Colonic mucosa (tissue), 4 donors: ENCODE measurements around the gene TPST2. TPM values are rescaled to one million over a fixed set of nuclear protein-coding genes. Genes with fewer than 3 reads are reported as not detected.

ENCODE experiments used
- DNase-seq: peaks from one replicate; pipeline ENCODE4 v3.0.0-alpha.2; 2020
- H3K27ac ChIP-seq: fragments of 200-600 bp; one replicate; pipeline ENCODE4 v1.8.0; 2021
- H3K27me3 ChIP-seq: fragments of 200-600 bp; one replicate; pipeline ENCODE4 v1.8.0; 2021
- H3K36me3 ChIP-seq: fragments of 200-600 bp; one replicate; pipeline ENCODE4 v1.8.0; 2021
- H3K4me1 ChIP-seq: fragments of 200-600 bp; one replicate; pipeline ENCODE4 v1.8.0; 2021; ENCODE audit warnings: mild to moderate bottlenecking
- H3K4me3 ChIP-seq: fragments of 200-600 bp; one replicate; pipeline ENCODE4 v1.8.0; 2021
- H3K9ac ChIP-seq, 2 donors: one replicate each; pipeline ENCODE4 v1.7.0; 2013; ENCODE audit warnings: control low read depth in 2 of 2, low read depth in 2 of 2, low read length in 2 of 2
- H3K9me3 ChIP-seq: fragments of 200-600 bp; one replicate; pipeline ENCODE4 v1.8.0; 2021
- CTCF ChIP-seq: fragments of 200-600 bp; IDR thresholded peaks from one replicate; pipeline ENCODE4 v1.8.0; 2022; ENCODE audit warnings: antibody characterized with exemption, mild to moderate bottlenecking
- intact Hi-C: fragments of 100-400 bp; cut with DNase I; formaldehyde crosslinking; loops from one replicate; pipeline ENCODE4 v1.14.1; 2022
- total RNA-seq, 2 donors: library from RNA; stranded (reverse); fragmentation: NEBNext Ultra II Directional in 1 of 2; extraction: Animal tissue kit (Norgen Biotek cat#: 25700) in 1 of 2; gene quantifications; one replicate each; pipeline ENCODE4 v1.2.1, GENCODE V29; 2021
- donor health status: healthy.
- donor health status: DM: no; HTN: no; CAD: no.
- donor health status: DM: no; HTN: no; CAD: no.

TPST2 gene
- total RNA-seq, 2 donors from 2014 or later: 13.3 to 19.9 TPM

DNA sequence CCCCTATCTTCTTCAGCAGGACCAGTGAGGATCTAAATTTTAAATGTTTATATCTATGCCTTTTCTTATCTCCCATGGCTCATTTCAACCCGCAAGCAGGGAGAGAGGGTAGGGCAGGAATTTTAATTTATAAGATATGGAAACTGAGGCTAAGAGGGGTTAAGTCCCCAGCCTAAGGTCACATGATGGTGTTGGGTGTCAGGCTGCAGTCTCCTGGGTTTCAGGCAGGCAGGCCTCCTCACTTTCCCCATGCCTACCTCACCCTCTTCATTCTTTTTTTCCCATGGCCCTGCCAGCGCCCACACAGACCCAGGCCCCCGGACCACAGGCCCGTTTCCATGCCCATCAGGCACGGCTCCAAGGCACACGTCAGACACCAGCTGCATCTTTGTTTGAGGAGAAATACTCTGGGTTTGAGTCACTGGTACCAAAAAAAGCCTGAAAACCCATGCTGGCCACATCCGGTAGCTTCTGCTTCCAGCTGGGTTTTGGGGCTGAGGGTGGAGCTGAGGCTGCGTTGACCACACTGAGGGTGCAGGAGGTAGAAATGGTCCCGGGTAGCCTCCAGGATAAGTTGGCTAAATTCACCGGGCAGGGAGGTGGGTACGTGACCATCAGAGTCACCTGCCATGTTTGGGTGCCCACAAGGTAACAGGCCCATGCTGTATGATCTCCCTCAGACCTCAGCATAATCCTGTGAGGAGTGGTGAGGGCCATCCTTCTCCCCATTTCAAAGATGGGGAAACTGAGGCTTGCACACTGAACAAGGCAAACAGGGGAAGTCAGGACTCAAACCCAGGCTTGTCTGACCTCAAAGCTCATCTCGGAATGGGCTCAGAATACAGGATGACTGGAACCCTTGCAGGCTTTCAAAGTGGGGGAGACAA lies 20.4 kb upstream of the TPST2 start:
- no peaks in the 10 kb centered on the region for H3K9me3 ChIP-seq
- H3K27me3 ChIP-seq: no peaks in the 10 kb centered on the region
- H3K36me3 ChIP-seq: no peaks in the 10 kb centered on the region
- DNase-seq: peak; percentile 34
- H3K9ac ChIP-seq: no peak overlapping the region
- TF ChIP-seq CTCF: no peak
- intact Hi-C loops: no loop called here
- no peak overlapping the region for H3K27ac ChIP-seq
- no peaks in the 10 kb centered on the region for H3K4me1 ChIP-seq
- H3K4me3 ChIP-seq: no peak overlapping the region

DNA sequence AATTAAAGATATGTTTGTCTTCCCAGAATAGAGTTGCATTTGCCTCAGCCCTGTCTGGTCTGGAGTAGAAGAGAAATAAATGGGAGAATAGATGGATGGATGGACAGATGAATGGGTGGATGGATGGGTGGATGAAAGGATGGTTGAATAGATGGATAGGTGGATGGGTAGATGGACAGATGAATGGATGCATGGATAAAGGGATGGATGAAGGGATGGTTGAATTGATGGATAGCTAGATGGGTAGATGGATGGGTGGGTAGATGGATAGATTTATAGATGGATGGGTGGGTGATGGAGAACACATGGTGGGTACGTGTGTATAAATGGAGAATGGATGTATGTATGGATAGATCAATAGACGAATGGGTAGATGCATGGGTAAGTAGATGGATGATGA lies 19.4 kb upstream of the TPST2 start:
- no peaks in the 10 kb centered on the region for H3K36me3 ChIP-seq
- no peak overlapping the region for H3K27ac ChIP-seq
- no peaks in the 10 kb centered on the region for H3K27me3 ChIP-seq
- H3K9me3 ChIP-seq: no peaks in the 10 kb centered on the region
- no peak overlapping the region for H3K4me3 ChIP-seq
- DNase-seq: no peak
- no peak for TF ChIP-seq CTCF
- intact Hi-C loops: no loop called here
- H3K9ac ChIP-seq: no peak overlapping the region
- no peaks in the 10 kb centered on the region for H3K4me1 ChIP-seq

DNA sequence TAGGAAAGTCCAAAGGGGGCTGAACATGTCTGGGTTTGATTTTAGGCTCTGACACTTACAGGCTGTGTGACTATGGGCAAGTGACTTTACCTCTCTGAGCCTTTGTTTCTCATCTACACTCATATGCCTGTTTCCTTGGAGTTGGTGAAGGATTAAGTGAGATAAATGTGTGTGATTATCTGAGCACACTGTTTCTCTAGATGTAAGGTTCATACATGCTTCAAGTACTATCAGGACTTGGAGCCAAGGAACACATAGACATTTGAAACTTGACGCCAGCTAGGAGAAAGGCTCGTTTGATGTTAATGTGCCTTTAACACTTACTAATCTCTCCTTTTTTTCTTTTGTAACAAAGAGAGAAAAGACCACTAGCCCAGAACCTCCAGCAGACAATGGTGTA lies 18.2 kb upstream of the TPST2 start:
- Histone ChIP-seq H3K36me3 (no peaks in the 10 kb centered on the region), H3K27me3 (no peaks in the 10 kb centered on the region), H3K9me3 (no peaks in the 10 kb centered on the region), H3K27ac (no peak overlapping the region), H3K4me3 (no peak overlapping the region), H3K9ac (no peak overlapping the region), H3K4me1 (no peaks in the 10 kb centered on the region)
- intact Hi-C loops: no loop called here
- no peak for TF ChIP-seq CTCF
- DNase-seq: no peak

DNA sequence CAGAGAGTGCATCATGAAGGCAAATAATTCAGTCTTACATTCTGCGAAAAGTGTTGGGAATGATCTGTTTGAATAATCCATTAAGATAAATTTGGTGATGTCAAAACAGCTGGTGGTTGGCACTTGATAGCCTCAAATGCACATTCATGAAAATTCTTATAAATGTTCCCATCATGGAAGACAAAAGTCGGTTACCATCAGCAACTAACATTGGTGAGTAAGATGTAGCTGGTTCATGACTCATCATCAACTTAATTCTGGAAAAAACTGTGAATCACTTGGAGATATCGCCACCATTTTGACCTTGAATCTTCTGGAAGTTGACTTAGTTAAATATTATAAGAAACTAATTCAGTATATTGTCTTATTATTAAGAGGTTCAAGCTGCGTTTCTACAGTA lies 16.7 kb upstream of the TPST2 start:
- intact Hi-C loops: no loop called here
- H3K9ac ChIP-seq: no peak overlapping the region
- no peak for DNase-seq
- no peak overlapping the region for H3K4me3 ChIP-seq
- H3K27me3 ChIP-seq: no peaks in the 10 kb centered on the region
- no peak for TF ChIP-seq CTCF
- no peaks in the 10 kb centered on the region for H3K9me3 ChIP-seq
- H3K36me3 ChIP-seq: no peaks in the 10 kb centered on the region
- H3K27ac ChIP-seq: no peak overlapping the region
- no peaks in the 10 kb centered on the region for H3K4me1 ChIP-seq

GRCh38 chr22:26604368-26604767 lies 14.4 kb upstream of the TPST2 start:
- no peaks in the 10 kb centered on the region for H3K36me3 ChIP-seq
- H3K9me3 ChIP-seq: no peaks in the 10 kb centered on the region
- no peak for TF ChIP-seq CTCF
- H3K27me3 ChIP-seq: no peaks in the 10 kb centered on the region
- no peak for DNase-seq
- no peak overlapping the region for H3K9ac ChIP-seq
- H3K4me3 ChIP-seq: no peak overlapping the region
- no peaks in the 10 kb centered on the region for H3K4me1 ChIP-seq
- no peak overlapping the region for H3K27ac ChIP-seq
- intact Hi-C loops: no loop called here
